ENCODE measurements around the gene LPO. TPM values are rescaled to one million over a fixed set of nuclear protein-coding genes. Genes with fewer than 3 reads are reported as not detected.

The LPO gene
- total RNA-seq, 1 experiment from 2014 or later, result not detected

DNA sequence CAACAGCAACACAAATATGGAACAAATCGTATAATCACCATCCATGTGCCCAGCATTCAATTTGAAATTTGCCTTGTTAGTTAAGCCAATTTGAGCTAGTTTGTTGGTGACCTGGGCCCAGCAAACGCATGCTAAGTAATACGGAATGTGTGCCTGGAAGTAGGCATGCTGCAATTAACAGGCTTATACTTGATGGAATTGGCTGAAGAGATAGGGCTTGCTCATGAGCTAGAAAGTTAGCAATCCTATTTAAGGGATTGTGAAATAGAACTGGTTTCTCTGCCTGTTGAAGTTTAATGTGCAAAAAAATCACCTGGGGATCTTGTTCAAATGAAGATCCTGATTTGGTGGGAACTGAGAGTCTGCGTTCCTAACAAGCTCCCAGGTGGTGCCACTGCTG, 8.5 kb upstream of the LPO start:
- Histone ChIP-seq H3K36me3 (ENCODE audit: control insufficient read depth, insufficient read depth, low read length) (no peaks in the 10 kb centered on the region), H3K27me3 (ENCODE audit: control insufficient read depth, insufficient read depth, low read length) (peaks cover 3% of the 10 kb centered on the region), H3K9me3 (ENCODE audit: control insufficient read depth, insufficient read depth, low read depth, low read length) (no peaks in the 10 kb centered on the region), H3K27ac (ENCODE audit: low read length) (no peak overlapping the region), H3K4me3 (ENCODE audit: low read depth in 2 of 2, low read length in 2 of 2) (no peak overlapping the region), H3K4me1 (ENCODE audit: control insufficient read depth, insufficient read depth, low read length) (no peaks in the 10 kb centered on the region)
- no peak for DNase-seq (ENCODE audit: low read depth, low spot score)
- ATAC-seq, result no peak
- ChIA-PET POLR2A (interaction anchor here (0.6 kb wide), 1 partner anchor 21 kb away, joined by 3 read pairs; no protein-coding TSS in a partner anchor), CTCF (no interaction called here)
- in situ Hi-C loops (cut with HindIII; ENCODE audit: low pct_unique_long_range_greater_than_20kb, low sequenced_read_pairs) (no loop called here), intact Hi-C loops (cut with micrococcal nuclease; ENCODE audit: unreplicated experiment) (no loop called here)
- TF ChIP-seq TCF7L2 (IDR thresholded peaks at IDR 0.05; ENCODE audit: low read depth, low read length), result no peak
- TF ChIP-seq POLR2AphosphoS5 (IDR thresholded peaks at IDR 0.05; ENCODE audit: low read depth, low read length), result no peak
- TF ChIP-seq SIN3A (IDR thresholded peaks at IDR 0.05; ENCODE audit: borderline replicate concordance, insufficient read depth, low read depth, low read length), result no peak
- TF ChIP-seq, protein P1, sequence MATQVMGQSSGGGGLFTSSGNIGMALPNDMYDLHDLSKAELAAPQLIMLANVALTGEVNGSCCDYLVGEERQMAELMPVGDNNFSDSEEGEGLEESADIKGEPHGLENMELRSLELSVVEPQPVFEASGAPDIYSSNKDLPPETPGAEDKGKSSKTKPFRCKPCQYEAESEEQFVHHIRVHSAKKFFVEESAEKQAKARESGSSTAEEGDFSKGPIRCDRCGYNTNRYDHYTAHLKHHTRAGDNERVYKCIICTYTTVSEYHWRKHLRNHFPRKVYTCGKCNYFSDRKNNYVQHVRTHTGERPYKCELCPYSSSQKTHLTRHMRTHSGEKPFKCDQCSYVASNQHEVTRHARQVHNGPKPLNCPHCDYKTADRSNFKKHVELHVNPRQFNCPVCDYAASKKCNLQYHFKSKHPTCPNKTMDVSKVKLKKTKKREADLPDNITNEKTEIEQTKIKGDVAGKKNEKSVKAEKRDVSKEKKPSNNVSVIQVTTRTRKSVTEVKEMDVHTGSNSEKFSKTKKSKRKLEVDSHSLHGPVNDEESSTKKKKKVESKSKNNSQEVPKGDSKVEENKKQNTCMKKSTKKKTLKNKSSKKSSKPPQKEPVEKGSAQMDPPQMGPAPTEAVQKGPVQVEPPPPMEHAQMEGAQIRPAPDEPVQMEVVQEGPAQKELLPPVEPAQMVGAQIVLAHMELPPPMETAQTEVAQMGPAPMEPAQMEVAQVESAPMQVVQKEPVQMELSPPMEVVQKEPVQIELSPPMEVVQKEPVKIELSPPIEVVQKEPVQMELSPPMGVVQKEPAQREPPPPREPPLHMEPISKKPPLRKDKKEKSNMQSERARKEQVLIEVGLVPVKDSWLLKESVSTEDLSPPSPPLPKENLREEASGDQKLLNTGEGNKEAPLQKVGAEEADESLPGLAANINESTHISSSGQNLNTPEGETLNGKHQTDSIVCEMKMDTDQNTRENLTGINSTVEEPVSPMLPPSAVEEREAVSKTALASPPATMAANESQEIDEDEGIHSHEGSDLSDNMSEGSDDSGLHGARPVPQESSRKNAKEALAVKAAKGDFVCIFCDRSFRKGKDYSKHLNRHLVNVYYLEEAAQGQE (IDR thresholded peaks at IDR 0.05; ENCODE audit: insufficient read depth in 1 of 2, low read depth in 2 of 2, low read length in 1 of 2), result no peak
- TF ChIP-seq, protein P2, sequence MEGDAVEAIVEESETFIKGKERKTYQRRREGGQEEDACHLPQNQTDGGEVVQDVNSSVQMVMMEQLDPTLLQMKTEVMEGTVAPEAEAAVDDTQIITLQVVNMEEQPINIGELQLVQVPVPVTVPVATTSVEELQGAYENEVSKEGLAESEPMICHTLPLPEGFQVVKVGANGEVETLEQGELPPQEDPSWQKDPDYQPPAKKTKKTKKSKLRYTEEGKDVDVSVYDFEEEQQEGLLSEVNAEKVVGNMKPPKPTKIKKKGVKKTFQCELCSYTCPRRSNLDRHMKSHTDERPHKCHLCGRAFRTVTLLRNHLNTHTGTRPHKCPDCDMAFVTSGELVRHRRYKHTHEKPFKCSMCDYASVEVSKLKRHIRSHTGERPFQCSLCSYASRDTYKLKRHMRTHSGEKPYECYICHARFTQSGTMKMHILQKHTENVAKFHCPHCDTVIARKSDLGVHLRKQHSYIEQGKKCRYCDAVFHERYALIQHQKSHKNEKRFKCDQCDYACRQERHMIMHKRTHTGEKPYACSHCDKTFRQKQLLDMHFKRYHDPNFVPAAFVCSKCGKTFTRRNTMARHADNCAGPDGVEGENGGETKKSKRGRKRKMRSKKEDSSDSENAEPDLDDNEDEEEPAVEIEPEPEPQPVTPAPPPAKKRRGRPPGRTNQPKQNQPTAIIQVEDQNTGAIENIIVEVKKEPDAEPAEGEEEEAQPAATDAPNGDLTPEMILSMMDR (IDR thresholded peaks at IDR 0.05), result no peak
- no TSS peak for BruUV-seq (replicated peaks)

DNA sequence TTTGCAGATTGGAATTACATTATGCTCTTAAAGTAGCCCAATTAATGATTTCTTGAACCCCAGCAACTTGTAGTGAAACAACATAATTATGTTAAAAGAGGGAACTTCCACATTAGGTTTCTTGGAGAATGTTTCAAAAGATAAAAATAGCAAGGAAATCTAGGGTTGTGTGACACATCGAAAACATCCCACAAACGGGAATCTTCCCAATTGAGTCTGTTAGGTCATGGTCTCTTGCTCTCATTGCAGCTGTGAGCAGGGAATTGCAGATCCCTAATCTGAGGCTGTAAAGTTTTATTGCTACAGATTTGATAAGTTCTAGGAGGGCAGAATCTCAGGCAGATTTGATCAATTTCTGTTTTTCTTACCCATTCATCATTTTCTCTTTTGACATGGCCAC, 6.7 kb upstream of the LPO start:
- Histone ChIP-seq H3K36me3 (ENCODE audit: control insufficient read depth, insufficient read depth, low read length) (no peaks in the 10 kb centered on the region), H3K4me1 (ENCODE audit: control insufficient read depth, insufficient read depth, low read length) (no peaks in the 10 kb centered on the region), H3K27ac (ENCODE audit: low read length) (no peak overlapping the region), H3K4me3 (ENCODE audit: low read depth in 2 of 2, low read length in 2 of 2) (no peak overlapping the region), H3K27me3 (ENCODE audit: control insufficient read depth, insufficient read depth, low read length) (peaks cover 7% of the 10 kb centered on the region), H3K9me3 (ENCODE audit: control insufficient read depth, insufficient read depth, low read depth, low read length) (no peaks in the 10 kb centered on the region)
- DNase-seq (ENCODE audit: low read depth, low spot score) (no peak), ATAC-seq (no peak)
- ChIA-PET CTCF (no interaction called here), POLR2A (no interaction called here)
- intact Hi-C loops (cut with micrococcal nuclease; ENCODE audit: unreplicated experiment), result no loop called here
- no peak for TF ChIP-seq POLR2AphosphoS5 (IDR thresholded peaks at IDR 0.05; ENCODE audit: low read depth, low read length)
- no peak for TF ChIP-seq SIN3A (IDR thresholded peaks at IDR 0.05; ENCODE audit: borderline replicate concordance, insufficient read depth, low read depth, low read length)
- no peak for TF ChIP-seq TCF7L2 (IDR thresholded peaks at IDR 0.05; ENCODE audit: low read depth, low read length)
- TF ChIP-seq, protein P1 (IDR thresholded peaks at IDR 0.05; ENCODE audit: insufficient read depth in 1 of 2, low read depth in 2 of 2, low read length in 1 of 2), result no peak
- TF ChIP-seq, protein P2 (IDR thresholded peaks at IDR 0.05), result no peak
- no TSS peak for BruUV-seq (replicated peaks)
- in situ Hi-C loops (cut with HindIII; ENCODE audit: low pct_unique_long_range_greater_than_20kb, low sequenced_read_pairs), result no loop called here

All from Panc1 (cell line).